H1 (cell line): Measurements from ENCODE around the gene HIVEP2.

Source experiments
- ASH2L ChIP-seq: fragments of 200-600, 300-600 bp; sonication (generic); IDR thresholded peaks from one replicate; pipeline ENCODE4 v1.7.1; 2017; ENCODE audit warnings: low read length
- CHD2 ChIP-seq: IDR thresholded peaks from 2 replicates; pipeline ENCODE4 v1.6.1; 2012; ENCODE audit warnings: low read length, improper control_type of control experiment
- CREB1 ChIP-seq: IDR thresholded peaks from 2 replicates; pipeline ENCODE4 v1.6.1; 2012; ENCODE audit warnings: inconsistent platforms
- CTCF ChIP-seq, 3 experiments: IDR thresholded peaks; 1 replicate in 2 of 3; 2 replicates in 1 of 3; pipeline versions ENCODE4 v1.5.1 to v1.6.1; 2011; ENCODE audit warnings: low read length in 3 of 3, mild to moderate bottlenecking in 3 of 3, inconsistent platforms in 2 of 3, low read depth in 1 of 3, moderate library complexity in 1 of 3; ENCODE audit not compliant: insufficient read depth in 1 of 3; ENCODE audit errors: control extremely low read depth in 1 of 3
- EZH2 ChIP-seq: fragments of 200-600 bp; sonication (generic); IDR thresholded peaks from 2 replicates; pipeline ENCODE4 v1.7.1; 2012; ENCODE audit warnings: low read depth, mild to moderate bottlenecking, moderate library complexity, low read length, inconsistent platforms; ENCODE audit not compliant: severe bottlenecking
- GABPA ChIP-seq: IDR thresholded peaks from 2 replicates; pipeline ENCODE4 v1.6.1; 2011; ENCODE audit warnings: mild to moderate bottlenecking, low read length, moderate library complexity, borderline replicate concordance; ENCODE audit not compliant: insufficient read depth
- NRF1 ChIP-seq: IDR thresholded peaks from 2 replicates; pipeline ENCODE4 v1.6.1; 2011; ENCODE audit warnings: mild to moderate bottlenecking, low read depth, low read length, improper control_type of control experiment
- POLR2A ChIP-seq, 2 experiments: IDR thresholded peaks; 1 replicate in 1 of 2; 2 replicates in 1 of 2; pipeline ENCODE4 v1.6.1; 2011; ENCODE audit warnings: low read depth in 2 of 2, low read length in 2 of 2, mild to moderate bottlenecking in 2 of 2; ENCODE audit errors: control extremely low read depth in 1 of 2
- POLR2AphosphoS5 ChIP-seq: IDR thresholded peaks from 2 replicates; pipeline ENCODE4 v1.6.1; 2011; ENCODE audit warnings: low read depth, low read length
- RAD21 ChIP-seq, 2 experiments: IDR thresholded peaks in 1 of 2; conservative IDR thresholded peaks in 1 of 2; 2 replicates each; pipeline ENCODE4 v1.6.1; 2011; ENCODE audit warnings: low read depth in 2 of 2, low read length in 2 of 2, improper control_type of control experiment in 1 of 2, inconsistent platforms in 1 of 2, mild to moderate bottlenecking in 1 of 2, moderate library complexity in 1 of 2
- SIN3A ChIP-seq, 2 experiments: IDR thresholded peaks in 1 of 2; conservative IDR thresholded peaks in 1 of 2; 2 replicates each; pipeline ENCODE4 v1.6.1; 2011 to 2012; ENCODE audit warnings: low read length in 2 of 2, improper control_type of control experiment in 1 of 2, low read depth in 1 of 2, mild to moderate bottlenecking in 1 of 2
- SP1 ChIP-seq: IDR thresholded peaks from 2 replicates; pipeline ENCODE4 v1.6.1; 2011; ENCODE audit warnings: low read depth, low read length
- ZNF274 ChIP-seq: IDR thresholded peaks from 2 replicates; pipeline ENCODE4 v1.7.0; 2012; ENCODE audit warnings: low read length, borderline replicate concordance; ENCODE audit errors: extremely low read depth

- TF ChIP-seq SIN3A (conservative IDR thresholded peaks at IDR 0.05 in 1 of 2, IDR thresholded peaks at IDR 0.05 in 1 of 2; ENCODE audit: low read depth in 1 of 2, low read length in 2 of 2) = no peak
- TF ChIP-seq GABPA = no peak
- TF ChIP-seq POLR2AphosphoS5 = no peak
- TF ChIP-seq ASH2L = no peak
- TF ChIP-seq RAD21 (IDR thresholded peaks at IDR 0.05 in 1 of 2, conservative IDR thresholded peaks at IDR 0.05 in 1 of 2; ENCODE audit: low read depth in 2 of 2, low read length in 2 of 2) = no peak
- no peak for TF ChIP-seq ZNF274
- TF ChIP-seq EZH2 = no peak
- no peak for TF ChIP-seq CTCF (IDR thresholded peaks at IDR 0.05; ENCODE audit: control extremely low read depth in 1 of 3, insufficient read depth in 1 of 3, low read depth in 1 of 3, low read length in 3 of 3)
- no peak for TF ChIP-seq NRF1
- TF ChIP-seq POLR2A (IDR thresholded peaks at IDR 0.05; ENCODE audit: control extremely low read depth in 1 of 2, low read depth in 2 of 2, low read length in 2 of 2) = no peak
- no peak for TF ChIP-seq SP1
- TF ChIP-seq CHD2 = no peak
- no peak for TF ChIP-seq CREB1
Measured at GRCh38 chr6:142751452-142751851, 193.5 kb downstream of the HIVEP2 start.
